ENCODE measurements around the gene MT1A.

GRCh38 chr16:56613706-56614105, 24.8 kb upstream of the MT1A start:
- TF ChIP-seq ZNF423 (CRISPR knock-in tag; IDR thresholded peaks at IDR 0.05) (no peak), CTCF (IDR thresholded peaks at IDR 0.05) (no peak), FOXP1 (CRISPR knock-in tag; IDR thresholded peaks at IDR 0.05; ENCODE audit: borderline replicate concordance) (no peak), TP53 (CRISPR knock-in tag; IDR thresholded peaks at IDR 0.05) (no peak)
